ENCODE measurements around the gene ZNF425.

The ZNF425 gene

DNA sequence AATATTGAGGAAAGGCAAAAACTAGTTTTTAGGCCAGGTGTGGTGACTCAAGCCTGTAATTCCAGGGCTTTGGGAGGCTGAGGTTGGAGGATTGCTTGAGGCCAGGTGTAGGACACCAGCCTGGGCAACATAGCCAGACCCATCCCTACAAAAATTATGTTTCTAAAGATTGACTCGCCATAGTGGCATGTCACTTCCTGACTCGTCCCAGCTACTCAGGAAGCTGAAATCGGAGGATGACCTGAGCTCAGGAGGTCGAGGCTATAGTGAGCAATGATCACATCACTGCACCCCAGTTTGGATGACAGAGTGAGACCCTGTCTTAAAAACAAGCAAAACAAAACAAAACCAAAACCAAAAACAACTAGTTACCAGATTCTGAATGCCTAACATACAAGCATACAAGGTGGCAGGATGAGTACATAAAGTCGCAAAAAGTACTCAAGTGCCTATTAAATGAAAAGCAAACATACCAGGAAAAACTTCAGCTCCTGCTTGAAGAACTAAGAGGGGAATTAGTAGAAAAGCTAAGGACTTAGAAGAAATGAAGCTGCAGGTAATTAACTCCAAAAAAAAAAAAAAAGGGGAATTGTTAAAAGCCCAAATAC lies 35.2 kb upstream of the ZNF425 start:
- Histone ChIP-seq H3F3A (ENCODE audit: insufficient read depth) (no peaks in the 10 kb centered on the region), H3K9ac (ENCODE audit: low read length) (no peak overlapping the region), H3K4me3 (ENCODE audit: insufficient read depth, low read length, poor library complexity, severe bottlenecking) (no peak overlapping the region), H3K27ac (ENCODE audit: low read depth, low read length) (no peak overlapping the region), H3K9me2 (replicated peaks; ENCODE audit: insufficient read depth, low read length) (no peaks in the 10 kb centered on the region), H4K20me1 (ENCODE audit: low read depth, low read length) (no peaks in the 10 kb centered on the region), H3K79me2 (ENCODE audit: insufficient read depth, low read length) (peaks cover 17% of the 10 kb centered on the region), H3K4me2 (ENCODE audit: low read depth, low read length, poor library complexity, severe bottlenecking) (no peak overlapping the region), H3K9me3 (ENCODE audit: insufficient read depth, low read length) (no peaks in the 10 kb centered on the region), H3K27me3 (ENCODE audit: low read length) (no peaks in the 10 kb centered on the region), H3K36me3 (ENCODE audit: low read length) (peaks cover 6% of the 10 kb centered on the region; the same call in 1 of the 2 replicates), H2AFZ (ENCODE audit: low read depth, low read length, severe bottlenecking) (no peak overlapping the region)
- TF ChIP-seq EZH2phosphoT487 (conservative IDR thresholded peaks at IDR 0.05; ENCODE audit: low read length) = no peak
- TF ChIP-seq, protein P1, sequence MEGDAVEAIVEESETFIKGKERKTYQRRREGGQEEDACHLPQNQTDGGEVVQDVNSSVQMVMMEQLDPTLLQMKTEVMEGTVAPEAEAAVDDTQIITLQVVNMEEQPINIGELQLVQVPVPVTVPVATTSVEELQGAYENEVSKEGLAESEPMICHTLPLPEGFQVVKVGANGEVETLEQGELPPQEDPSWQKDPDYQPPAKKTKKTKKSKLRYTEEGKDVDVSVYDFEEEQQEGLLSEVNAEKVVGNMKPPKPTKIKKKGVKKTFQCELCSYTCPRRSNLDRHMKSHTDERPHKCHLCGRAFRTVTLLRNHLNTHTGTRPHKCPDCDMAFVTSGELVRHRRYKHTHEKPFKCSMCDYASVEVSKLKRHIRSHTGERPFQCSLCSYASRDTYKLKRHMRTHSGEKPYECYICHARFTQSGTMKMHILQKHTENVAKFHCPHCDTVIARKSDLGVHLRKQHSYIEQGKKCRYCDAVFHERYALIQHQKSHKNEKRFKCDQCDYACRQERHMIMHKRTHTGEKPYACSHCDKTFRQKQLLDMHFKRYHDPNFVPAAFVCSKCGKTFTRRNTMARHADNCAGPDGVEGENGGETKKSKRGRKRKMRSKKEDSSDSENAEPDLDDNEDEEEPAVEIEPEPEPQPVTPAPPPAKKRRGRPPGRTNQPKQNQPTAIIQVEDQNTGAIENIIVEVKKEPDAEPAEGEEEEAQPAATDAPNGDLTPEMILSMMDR (IDR thresholded peaks at IDR 0.05; ENCODE audit: insufficient read depth, low read length, poor library complexity, severe bottlenecking) = no peak

- TF ChIP-seq, protein P1 (IDR thresholded peaks at IDR 0.05; ENCODE audit: insufficient read depth, low read length, poor library complexity, severe bottlenecking) = no peak
- no peak for TF ChIP-seq EZH2phosphoT487 (conservative IDR thresholded peaks at IDR 0.05; ENCODE audit: low read length)
- Histone ChIP-seq H3K9ac (ENCODE audit: low read length) (no peak overlapping the region), H3K9me2 (replicated peaks; ENCODE audit: insufficient read depth, low read length) (no peaks in the 10 kb centered on the region), H3K27ac (ENCODE audit: low read depth, low read length) (no peak overlapping the region), H3K36me3 (ENCODE audit: low read length) (peaks cover 3% of the 10 kb centered on the region; the same call in 1 of the 2 replicates), H3K4me3 (ENCODE audit: insufficient read depth, low read length, poor library complexity, severe bottlenecking) (no peak overlapping the region), H3F3A (ENCODE audit: insufficient read depth) (no peaks in the 10 kb centered on the region), H3K4me2 (ENCODE audit: low read depth, low read length, poor library complexity, severe bottlenecking) (no peak overlapping the region), H3K27me3 (ENCODE audit: low read length) (no peaks in the 10 kb centered on the region), H2AFZ (ENCODE audit: low read depth, low read length, severe bottlenecking) (no peak overlapping the region), H4K20me1 (ENCODE audit: low read depth, low read length) (no peaks in the 10 kb centered on the region), H3K9me3 (ENCODE audit: insufficient read depth, low read length) (no peaks in the 10 kb centered on the region), H3K79me2 (ENCODE audit: insufficient read depth, low read length) (peaks cover 30% of the 10 kb centered on the region)
Measured at GRCh38 chr7:149156898-149157297, 30.8 kb upstream of the ZNF425 start.

DNA sequence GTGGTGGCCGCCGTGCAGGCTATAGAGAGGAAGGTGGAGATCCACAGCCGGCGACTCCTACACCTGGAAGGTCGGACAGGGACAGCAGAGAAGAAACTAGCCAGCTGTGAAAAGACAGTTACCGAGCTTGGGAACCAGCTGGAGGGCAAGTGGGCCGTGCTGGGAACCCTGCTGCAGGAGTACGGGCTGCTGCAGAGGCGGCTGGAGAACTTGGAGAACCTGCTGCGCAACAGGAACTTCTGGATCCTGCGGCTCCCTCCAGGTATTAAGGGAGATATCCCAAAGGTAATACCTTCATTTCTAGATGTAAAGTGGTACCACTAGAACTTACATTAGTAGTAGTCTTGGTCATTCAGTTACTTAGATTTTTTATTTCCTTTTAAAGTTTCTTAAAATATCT lies 27.9 kb upstream of the ZNF425 start:
- no peaks in the 10 kb centered on the region for H3K9me2 ChIP-seq (replicated peaks; ENCODE audit: insufficient read depth, low read length)
- peaks cover 41% of the 10 kb centered on the region for H3K79me2 ChIP-seq (ENCODE audit: insufficient read depth, low read length)
- H4K20me1 ChIP-seq (ENCODE audit: low read depth, low read length) = no peaks in the 10 kb centered on the region
- no peak overlapping the region for H3K27ac ChIP-seq (ENCODE audit: low read depth, low read length)
- no peak for TF ChIP-seq EZH2phosphoT487 (conservative IDR thresholded peaks at IDR 0.05; ENCODE audit: low read length)
- TF ChIP-seq, protein P1 (IDR thresholded peaks at IDR 0.05; ENCODE audit: insufficient read depth, low read length, poor library complexity, severe bottlenecking) = no peak
- H3F3A ChIP-seq (ENCODE audit: insufficient read depth) = no peaks in the 10 kb centered on the region
- no peaks in the 10 kb centered on the region for H3K27me3 ChIP-seq (ENCODE audit: low read length)
- peaks cover 3% of the 10 kb centered on the region; the same call in 1 of the 2 replicates for H3K36me3 ChIP-seq (ENCODE audit: low read length)
- H3K9ac ChIP-seq (ENCODE audit: low read length) = no peak overlapping the region
- no peak overlapping the region for H3K4me3 ChIP-seq (ENCODE audit: insufficient read depth, low read length, poor library complexity, severe bottlenecking)
- H2AFZ ChIP-seq (ENCODE audit: low read depth, low read length, severe bottlenecking) = no peak overlapping the region
- H3K9me3 ChIP-seq (ENCODE audit: insufficient read depth, low read length) = no peaks in the 10 kb centered on the region
- H3K4me2 ChIP-seq (ENCODE audit: low read depth, low read length, poor library complexity, severe bottlenecking) = no peak overlapping the region

Measured in SU-DHL-6 (cell line).